SW 1271 (cell line): ENCODE results near the gene PPM1J.

Experiments
- DNase-seq, 2 experiments: peaks; one replicate each; lab custom pipeline; 2025; lab: John Stamatoyannopoulos, UW

PPM1J gene

GRCh38 chr1:112687785-112688496, 27.2 kb downstream of the PPM1J start:
- no peak for DNase-seq

DNA sequence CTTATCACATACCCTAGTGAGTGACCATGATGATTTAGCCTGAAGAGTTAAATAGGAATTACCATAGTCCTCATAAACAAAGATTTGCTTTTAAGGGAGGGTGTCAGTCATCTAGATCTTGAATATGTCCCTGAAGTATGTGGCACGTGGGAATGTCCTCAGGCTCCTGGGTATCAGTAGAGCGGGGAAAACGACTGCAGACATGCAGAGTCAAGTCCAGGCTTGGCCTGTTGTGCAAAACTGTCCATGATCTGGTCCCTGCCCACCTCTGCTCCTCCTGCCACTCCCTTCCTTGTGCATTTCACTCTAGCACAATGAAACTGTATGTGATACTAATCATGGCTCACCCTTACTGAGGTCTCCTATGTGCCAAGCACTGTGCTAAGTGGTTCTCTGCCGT, 27.8 kb downstream of the PPM1J start:
- DNase-seq: no peak

- DNase-seq: no peak
Observed at GRCh38 chr1:112686835-112687234, 28.3 kb downstream of the PPM1J start.

DNA sequence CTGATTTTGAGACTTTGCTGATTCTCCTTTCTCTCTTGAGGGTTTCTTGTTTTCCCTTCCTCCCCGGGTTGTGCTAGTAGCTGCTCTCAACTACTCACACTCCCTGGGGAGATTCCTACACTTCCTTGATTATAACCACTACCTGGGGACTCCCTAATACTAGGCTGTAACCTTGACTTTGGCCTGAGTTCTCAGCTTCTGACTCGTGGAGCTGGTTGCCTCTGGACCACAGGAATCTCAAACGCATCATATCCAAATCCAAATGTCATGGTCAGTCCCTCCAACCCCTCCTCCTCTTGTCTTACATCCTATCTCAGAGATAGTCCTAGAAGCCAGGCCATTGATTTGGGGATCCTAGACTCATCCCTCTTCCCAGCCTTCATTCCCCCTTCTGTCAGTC, 28.7 kb downstream of the PPM1J start:
- DNase-seq: no peak

GRCh38 chr1:112685913-112686312, 29.2 kb downstream of the PPM1J start:
- no peak for DNase-seq

DNA sequence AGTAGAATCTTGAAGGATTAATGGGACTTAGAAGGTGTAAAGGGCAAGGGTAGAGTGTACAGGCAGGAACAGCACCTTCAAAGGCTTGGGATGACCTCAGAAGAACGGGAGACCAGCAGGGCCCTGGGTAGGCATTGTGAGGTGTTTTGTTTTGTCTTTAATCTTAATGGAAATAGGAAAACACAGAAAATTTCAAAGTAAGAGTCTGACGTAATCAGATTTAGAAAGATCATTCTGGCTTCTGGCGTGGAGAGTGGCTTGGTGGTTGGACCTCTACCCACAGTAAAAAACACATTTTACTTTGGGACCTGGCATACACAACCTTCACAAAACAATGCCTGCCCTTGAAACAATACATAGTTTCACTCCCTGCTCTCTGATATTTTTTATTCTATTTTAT, 36.5 kb downstream of the PPM1J start:
- DNase-seq: no peak

DNA sequence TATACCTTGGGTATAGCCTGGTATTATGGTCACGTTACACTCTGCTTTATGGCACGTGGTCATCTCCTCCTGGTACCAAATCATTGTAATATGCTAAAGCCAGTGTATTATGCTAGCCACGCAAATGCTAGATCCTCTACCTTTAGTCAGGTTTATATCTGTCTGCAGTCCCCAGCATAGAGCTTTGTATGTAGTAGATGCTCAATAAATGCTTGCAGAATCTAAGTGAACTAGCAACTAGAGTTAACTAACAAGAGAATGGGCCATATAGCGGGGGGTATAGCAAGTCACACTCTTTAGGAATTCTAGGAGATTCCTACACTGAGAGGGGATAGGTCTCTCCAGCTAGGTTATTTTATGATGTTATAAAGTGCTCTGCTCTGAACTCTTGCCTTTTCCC, 37.6 kb downstream of the PPM1J start:
- DNase-seq: no peak

GRCh38 chr1:112676543-112676942, 38.6 kb downstream of the PPM1J start:
- no peak for DNase-seq

- DNase-seq: no peak
Observed at GRCh38 chr1:112675728-112676381, 39.3 kb downstream of the PPM1J start.

GRCh38 chr1:112674986-112675727, 40.0 kb downstream of the PPM1J start:
- no peak for DNase-seq

DNA sequence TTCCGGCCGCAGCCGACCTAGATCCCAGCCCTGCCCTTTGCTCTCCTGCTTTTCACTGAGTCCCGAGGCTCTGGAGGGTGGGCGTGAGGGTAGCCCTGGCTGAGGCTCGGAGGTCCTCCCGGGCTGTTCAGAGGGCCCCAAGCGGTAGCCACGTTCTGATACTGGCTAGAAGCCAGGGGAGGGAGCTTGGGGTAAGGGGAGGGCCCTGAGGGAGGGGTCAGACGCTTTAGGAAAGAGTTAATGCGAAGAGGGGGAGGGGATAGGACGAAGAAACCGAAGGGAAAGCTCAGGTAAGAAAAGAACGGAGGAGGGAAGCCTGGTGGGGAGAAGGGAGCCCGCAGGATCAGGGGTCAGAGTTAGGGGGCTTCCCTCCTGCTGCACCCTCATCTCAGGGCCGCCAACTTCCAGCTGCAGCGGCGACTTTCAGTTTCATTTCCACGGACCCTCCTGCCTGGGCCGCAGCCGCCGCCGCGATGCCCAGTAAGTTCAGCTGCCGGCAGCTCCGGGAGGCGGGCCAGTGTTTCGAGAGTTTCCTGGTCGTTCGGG, 40.6 kb downstream of the PPM1J start, which contains the start of gene MOV10:
Gene MOV10 (plus strand): TSS at position 220 of the 546 bp plus-strand sequence. CDS start 254 bp downstream, at position 474.
- DNase-seq: peak; percentile 47 to 71

DNA sequence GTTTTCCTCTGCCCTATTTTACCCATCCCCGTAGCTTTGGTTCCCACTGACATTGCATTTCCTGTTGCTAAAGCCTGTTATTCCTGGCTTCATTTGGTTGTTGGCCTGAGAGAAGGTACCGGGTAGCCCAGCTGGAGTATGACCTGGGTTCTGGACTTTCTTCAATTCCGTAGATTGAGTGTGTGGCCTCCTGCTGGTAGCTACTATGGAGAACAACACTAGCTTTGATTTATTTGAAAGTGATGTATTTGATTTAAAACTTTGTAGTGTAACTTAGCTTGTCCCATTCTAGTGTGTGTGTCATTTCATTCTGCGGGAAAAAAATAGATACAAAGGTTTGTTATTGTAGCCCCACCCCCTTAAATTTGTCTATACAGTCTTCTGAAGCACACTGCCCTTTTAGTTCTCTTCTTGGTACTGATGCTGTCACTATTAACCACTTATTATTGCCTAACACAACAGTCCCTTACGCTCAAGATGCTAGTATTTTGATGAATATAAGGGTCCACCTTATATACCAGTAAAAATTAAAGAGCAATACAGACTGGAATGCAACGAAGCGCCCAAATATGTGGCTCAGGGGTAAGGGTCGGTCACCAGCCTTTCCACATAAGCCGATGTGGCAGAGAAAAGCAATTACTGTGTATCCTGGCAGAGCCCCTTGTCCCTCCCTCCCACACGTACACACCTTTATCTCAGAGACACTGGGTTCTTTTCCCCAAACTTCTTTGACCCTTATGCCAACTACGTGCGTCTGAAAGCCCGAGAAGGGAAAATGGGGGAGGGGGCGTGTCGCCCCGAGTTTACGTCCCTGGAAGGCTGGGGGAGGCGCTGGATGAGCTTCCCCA, 41.3 kb downstream of the PPM1J start:
- DNase-seq: peak in 1 of 2 experiments; percentile 67

GRCh38 chr1:112672842-112673241, 42.3 kb downstream of the PPM1J start:
- DNase-seq: no peak

GRCh38 chr1:112672009-112672408, 43.1 kb downstream of the PPM1J start:
- DNase-seq: no peak

DNA sequence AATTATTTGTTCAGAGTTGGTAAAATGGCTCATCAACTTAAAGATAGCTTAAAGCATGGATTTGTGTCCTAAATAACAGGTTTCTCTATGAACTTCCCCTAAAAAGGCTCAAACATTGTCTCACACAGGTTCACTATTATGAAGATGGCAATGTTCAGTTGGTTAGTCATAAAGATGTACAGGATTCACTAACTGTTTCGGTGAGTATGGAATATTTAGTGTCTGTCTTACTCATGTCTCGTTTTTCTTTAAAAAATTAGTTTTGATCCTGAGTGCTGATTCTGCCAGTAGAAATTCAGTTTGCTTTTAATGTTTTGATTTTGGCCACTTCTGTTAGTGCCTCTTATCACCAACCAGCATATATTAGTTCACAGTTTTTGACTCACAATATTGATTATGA, 48.2 kb downstream of the PPM1J start:
- DNase-seq: no peak

DNA sequence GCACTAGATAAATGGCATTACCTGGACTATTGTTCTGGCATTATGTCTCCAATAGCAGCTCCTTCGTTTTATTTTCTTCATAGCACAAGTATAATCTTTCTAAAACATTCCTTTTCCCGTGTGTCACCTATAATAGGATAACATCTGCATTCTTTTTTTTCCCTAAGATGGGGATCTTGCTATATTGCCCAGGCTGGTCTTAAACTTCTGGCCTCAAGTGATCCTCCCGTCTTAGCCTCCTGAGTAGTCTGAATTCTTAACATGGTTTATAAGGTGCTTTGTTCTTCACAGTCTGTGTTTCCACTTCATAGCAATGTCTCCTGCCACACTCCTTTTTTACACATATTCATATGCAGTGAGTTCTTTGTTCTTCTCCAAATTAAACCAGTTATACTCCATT, 49.3 kb downstream of the PPM1J start:
- no peak for DNase-seq
